GM12878 (cell line): ENCODE data around the gene HOXA1.

Experiments used
- ATF2 ChIP-seq: IDR thresholded peaks from 2 replicates; pipeline ENCODE4 v1.6.1; 2012; ENCODE audit warnings: low read length, inconsistent platforms
- CTCF ChIP-seq, 3 experiments: IDR thresholded peaks in 2 of 3; conservative IDR thresholded peaks in 1 of 3; 2 replicates each; pipeline ENCODE4 v1.5.1; 2011; ENCODE audit warnings: low read depth in 3 of 3, low read length in 3 of 3, mild to moderate bottlenecking in 3 of 3, control low read depth in 2 of 3, moderate library complexity in 2 of 3, inconsistent platforms in 1 of 3, mixed read lengths in 1 of 3; ENCODE audit not compliant: control insufficient read depth in 2 of 3, insufficient read depth in 1 of 3; ENCODE audit errors: extremely low read depth in 1 of 3
- DPF2 ChIP-seq: fragments of 450-650 bp; IDR thresholded peaks from 2 replicates; pipeline ENCODE4 v1.6.1; 2017; ENCODE audit warnings: mild to moderate bottlenecking
- ESRRA ChIP-seq: IDR thresholded peaks from 2 replicates; pipeline ENCODE4 v1.6.1; 2012; ENCODE audit warnings: mild to moderate bottlenecking, low read length, improper control_type of control experiment
- HDGF ChIP-seq: fragments of 450-650 bp; IDR thresholded peaks from 2 replicates; pipeline ENCODE4 v1.6.1; 2016; ENCODE audit warnings: antibody characterized with exemption
- IKZF1 ChIP-seq: fragments of 450-650 bp; conservative IDR thresholded peaks from 2 replicates; pipeline ENCODE4 v1.6.1; 2017; ENCODE audit warnings: antibody characterized with exemption, mild to moderate bottlenecking
- POLR2AphosphoS5 ChIP-seq: IDR thresholded peaks from 2 replicates; pipeline ENCODE4 v1.6.1; 2011; ENCODE audit warnings: mild to moderate bottlenecking, low read length, inconsistent platforms
- SPI1 ChIP-seq: IDR thresholded peaks from 2 replicates; pipeline ENCODE4 v1.6.1; 2011; ENCODE audit warnings: low read depth, mild to moderate bottlenecking, low read length, moderate library complexity, borderline replicate concordance; ENCODE audit not compliant: insufficient read depth
- SREBF1 ChIP-seq: IDR thresholded peaks from 2 replicates; pipeline ENCODE4 v1.6.1; 2012; ENCODE audit warnings: mild to moderate bottlenecking, low read length
- SRF ChIP-seq, 2 experiments: IDR thresholded peaks; 2 replicates each; pipeline ENCODE4 v1.6.1; 2011; ENCODE audit warnings: low read depth in 2 of 2, low read length in 2 of 2, mild to moderate bottlenecking in 1 of 2, moderate library complexity in 1 of 2
- YBX1 ChIP-seq: fragments of 450-650 bp; IDR thresholded peaks from 2 replicates; pipeline ENCODE4 v1.6.1; 2016; ENCODE audit warnings: antibody characterized with exemption
- YY1 ChIP-seq: IDR thresholded peaks from 2 replicates; pipeline ENCODE4 v1.6.1; 2011; ENCODE audit warnings: low read depth, mild to moderate bottlenecking, low read length
- ZNF274 ChIP-seq: IDR thresholded peaks from one replicate; pipeline ENCODE4 v1.8.0; 2011; ENCODE audit not compliant: insufficient read length, insufficient read depth

GRCh38 chr7:27066148-27066547, 29.7 kb downstream of the HOXA1 start:
- no peak for TF ChIP-seq ATF2
- no peak for TF ChIP-seq YY1
- no peak for TF ChIP-seq ZNF274
- TF ChIP-seq HDGF = no peak
- no peak for TF ChIP-seq SPI1
- no peak for TF ChIP-seq POLR2AphosphoS5
- no peak for TF ChIP-seq SREBF1
- TF ChIP-seq CTCF (IDR thresholded peaks at IDR 0.05 in 2 of 3, conservative IDR thresholded peaks at IDR 0.05 in 1 of 3; ENCODE audit: control insufficient read depth in 2 of 3, extremely low read depth in 1 of 3, insufficient read depth in 1 of 3, low read depth in 3 of 3, low read length in 3 of 3) = no peak
- no peak for TF ChIP-seq SRF (IDR thresholded peaks at IDR 0.05; ENCODE audit: low read depth in 2 of 2, low read length in 2 of 2)
- TF ChIP-seq YBX1 = no peak
- TF ChIP-seq ESRRA = no peak
- no peak for TF ChIP-seq DPF2
- TF ChIP-seq IKZF1 = no peak
